Stimulated activated CD4-positive, alpha-beta T cell treated with anti-CD3 and anti-CD28 coated beads, Interleukin-15, amount 100 ng/mL, for 24 hours (primary cell): ENCODE measurements around the gene CDC40.
A peak's percentile ranks its signal among the peaks of the same experiment; 100 is the strongest.

Experiments used
- DNase-seq: peaks from one replicate; pipeline ENCODE4 v3.0.0-alpha.2; 2020

CDC40 gene

GRCh38 chr6:110180228-110181008, at the start of gene CDC40:
TSS of gene CDC40 (plus strand) at chr6:110180427. CDS start at chr6:110180445, 18 bp downstream.
- peak; percentile 64 for DNase-seq

DNA sequence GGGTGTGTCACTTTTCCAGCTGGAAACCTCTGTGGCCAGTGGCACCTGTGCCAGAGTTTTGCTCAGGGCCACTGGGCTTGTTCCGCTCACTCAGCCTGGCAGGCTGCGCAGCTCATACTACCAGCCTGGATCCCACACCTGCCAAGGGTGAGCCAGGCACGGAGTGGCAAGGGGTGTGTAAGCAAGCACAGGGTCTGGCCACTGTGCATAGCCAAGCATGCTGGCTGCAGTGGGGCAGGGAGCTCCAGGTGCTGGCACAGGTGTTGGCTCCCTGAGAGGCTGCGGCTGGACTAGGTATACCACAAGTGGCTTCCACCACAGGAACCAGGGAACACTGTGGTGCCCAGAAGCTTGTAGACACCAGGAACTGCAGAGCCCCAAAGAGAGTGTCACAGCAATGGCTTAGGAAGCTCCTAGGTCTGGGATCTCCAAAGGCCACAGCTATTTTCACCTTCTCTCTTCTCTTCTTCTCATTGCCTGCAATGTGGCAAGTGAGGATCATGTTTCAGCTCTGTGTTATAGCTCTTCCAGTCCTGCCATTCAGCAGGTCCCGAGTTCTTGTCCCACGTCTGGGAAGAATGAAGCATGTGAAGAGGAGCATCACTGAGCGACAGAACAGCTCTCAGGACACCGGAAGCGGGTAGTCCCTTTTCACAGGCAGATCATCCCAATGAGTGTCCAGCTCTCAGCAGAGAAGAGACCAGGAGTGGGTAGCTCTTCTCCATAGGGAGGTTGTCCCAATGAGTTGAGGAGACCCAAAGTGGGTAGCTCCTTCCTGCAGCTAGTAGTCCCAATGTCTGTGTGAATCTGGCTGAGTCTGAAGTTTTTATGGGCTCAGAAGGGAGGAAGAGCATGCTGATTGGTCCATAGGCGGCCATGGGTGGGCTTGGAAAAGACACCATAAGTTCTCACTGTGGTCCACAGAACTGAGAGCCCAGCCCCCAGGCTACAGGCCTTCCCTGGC, 42.0 kb upstream of the CDC40 start:
- DNase-seq: no peak

DNA sequence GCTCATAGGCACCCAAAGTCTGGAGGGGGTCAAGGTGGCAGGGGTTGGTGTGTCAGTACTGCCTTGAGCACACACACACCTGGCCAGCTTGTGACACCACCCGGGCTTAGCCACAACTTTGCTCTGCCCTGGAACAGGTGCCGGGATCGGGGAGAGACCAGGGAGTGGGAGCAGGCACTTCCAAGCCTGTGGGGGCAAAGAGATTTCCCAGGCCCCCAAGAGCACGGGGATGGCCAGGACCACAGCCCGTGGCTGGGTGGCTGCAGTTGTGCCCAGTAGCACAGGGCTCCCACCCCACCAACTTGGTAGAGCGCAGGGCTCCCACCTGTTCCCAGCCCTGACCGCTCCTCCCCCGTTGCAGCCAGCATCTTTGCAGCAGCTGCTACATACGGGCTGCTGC, 41.2 kb upstream of the CDC40 start:
- no peak for DNase-seq

DNA sequence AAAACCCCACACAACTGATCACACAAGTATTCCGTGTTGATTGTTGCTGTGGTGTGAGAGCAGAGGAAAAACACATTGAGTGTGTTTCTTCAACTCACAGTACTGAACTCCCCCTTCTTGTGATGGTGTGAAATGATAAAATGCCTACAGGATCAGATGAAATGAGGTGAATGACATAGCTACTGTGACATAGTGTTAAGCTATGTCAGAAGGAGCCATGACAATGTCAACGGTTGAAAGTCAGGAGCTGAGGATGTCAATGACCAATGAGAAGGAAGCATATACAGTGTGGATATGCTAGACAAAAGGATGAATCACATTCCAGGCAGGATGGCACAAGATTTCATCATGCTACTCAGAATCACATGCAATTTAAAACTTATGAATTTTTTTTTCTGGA, 39.6 kb upstream of the CDC40 start:
- DNase-seq: no peak

DNA sequence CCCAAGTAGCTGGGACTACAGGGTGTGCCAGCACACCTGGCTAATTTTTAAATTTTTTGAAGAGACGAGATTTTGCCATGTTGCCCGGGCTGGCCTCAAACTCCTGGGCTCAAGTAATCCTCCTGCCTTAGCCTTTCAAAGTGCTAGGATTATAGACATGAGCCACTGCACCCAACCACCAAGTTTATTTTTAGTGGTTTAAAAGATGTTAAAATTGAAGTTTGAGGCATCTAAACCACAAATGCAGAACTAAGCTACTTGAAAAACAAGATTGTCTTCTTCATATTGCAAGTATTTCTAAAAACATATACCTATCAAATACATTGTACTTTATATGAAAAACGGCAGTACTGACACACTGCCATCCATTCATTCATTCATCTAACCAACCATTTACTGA, 32.4 kb upstream of the CDC40 start:
- no peak for DNase-seq

- DNase-seq: no peak
These were observed 21.7 kb upstream of the CDC40 start for GRCh38 chr6:110158479-110158878.

- DNase-seq: no peak
These were observed 10.1 kb upstream of the CDC40 start for GRCh38 chr6:110170081-110170480.

GRCh38 chr6:110173506-110174132, 6.6 kb upstream of the CDC40 start:
- DNase-seq: no peak

DNA sequence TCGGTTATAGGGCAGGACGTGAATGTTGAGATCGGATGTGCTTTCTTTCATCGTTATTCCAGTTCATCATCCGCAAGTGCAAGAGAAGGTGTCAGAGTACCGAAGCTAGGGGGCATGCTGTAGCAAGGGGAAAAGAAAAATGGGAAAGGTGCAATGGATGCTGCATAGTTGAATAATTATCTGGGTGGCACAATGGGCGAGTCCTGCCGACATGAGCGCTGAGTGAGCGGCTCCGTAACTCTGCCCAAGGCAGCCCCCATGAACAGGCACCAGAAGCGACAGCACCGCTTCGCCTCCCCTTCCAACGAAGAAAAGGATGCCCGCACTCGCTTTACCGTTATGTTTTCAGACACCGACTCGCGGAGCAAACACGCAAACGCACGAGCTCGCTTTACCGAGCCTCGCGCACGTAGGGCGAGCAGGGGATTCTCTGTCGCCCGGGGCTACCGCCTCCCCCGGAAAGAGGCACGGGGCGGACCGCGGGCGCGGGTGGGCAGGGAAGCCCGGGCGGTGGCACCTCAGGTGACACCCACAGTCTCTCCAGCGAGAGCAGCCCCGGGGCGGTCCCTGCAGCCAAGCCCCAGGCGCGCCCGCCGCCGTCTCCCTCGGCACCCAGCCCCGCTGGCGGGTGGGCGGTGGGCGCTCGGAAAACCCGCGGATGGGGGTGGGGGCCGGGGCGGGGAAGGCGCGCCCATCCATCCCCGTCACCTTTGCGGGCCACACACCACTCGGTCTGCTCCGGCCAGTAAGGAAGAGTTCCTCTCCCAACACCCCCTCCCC, 1.4 kb upstream of the CDC40 start:
- DNase-seq: peak; percentile 60

DNA sequence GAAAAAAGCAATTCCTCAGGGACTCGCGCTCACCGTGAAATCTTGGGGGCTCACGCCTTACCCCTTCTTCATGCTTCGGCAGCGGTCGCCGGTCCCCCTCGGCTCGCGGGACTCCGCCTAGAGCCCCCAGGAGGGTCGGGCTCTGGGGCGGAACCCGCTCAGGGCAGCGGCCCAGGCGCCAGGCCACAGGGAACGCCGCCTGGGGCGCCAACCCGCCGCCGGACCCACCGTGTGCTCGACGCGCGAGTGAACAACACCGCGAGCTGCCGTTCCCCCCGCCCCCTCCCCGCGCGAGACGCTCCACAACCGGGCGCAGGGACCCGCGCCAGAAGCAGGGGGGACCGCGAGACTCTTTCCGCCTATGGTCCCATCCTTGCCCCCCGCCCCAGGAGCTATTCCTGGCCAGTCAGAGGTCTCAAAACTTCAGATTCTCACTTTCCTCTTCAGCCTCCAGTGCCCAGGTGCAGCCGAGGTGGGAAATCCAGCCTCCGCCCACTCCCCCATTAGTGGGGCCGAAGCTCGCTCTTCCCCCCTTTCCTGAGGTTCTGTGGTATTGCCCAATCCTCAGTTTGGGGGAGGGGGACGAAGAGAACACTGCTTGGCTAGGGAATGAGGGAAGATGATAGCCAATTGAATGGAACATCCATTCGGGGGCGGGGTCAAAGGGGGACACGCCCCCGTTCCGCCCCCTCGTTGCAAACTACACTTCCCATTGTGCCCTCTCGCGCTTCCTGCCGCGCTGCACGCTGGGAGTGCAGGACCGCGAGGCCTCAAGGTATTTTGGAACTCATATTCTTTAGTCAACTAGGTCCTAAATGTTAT, 610 bp upstream of the CDC40 start, which contains the start of gene WASF1:
Gene WASF1 (minus strand): TSS at position 265 of the 822 bp plus-strand sequence. CDS start 52,069 bp downstream, outside the sequence.
- peak; percentile 91 for DNase-seq

DNA sequence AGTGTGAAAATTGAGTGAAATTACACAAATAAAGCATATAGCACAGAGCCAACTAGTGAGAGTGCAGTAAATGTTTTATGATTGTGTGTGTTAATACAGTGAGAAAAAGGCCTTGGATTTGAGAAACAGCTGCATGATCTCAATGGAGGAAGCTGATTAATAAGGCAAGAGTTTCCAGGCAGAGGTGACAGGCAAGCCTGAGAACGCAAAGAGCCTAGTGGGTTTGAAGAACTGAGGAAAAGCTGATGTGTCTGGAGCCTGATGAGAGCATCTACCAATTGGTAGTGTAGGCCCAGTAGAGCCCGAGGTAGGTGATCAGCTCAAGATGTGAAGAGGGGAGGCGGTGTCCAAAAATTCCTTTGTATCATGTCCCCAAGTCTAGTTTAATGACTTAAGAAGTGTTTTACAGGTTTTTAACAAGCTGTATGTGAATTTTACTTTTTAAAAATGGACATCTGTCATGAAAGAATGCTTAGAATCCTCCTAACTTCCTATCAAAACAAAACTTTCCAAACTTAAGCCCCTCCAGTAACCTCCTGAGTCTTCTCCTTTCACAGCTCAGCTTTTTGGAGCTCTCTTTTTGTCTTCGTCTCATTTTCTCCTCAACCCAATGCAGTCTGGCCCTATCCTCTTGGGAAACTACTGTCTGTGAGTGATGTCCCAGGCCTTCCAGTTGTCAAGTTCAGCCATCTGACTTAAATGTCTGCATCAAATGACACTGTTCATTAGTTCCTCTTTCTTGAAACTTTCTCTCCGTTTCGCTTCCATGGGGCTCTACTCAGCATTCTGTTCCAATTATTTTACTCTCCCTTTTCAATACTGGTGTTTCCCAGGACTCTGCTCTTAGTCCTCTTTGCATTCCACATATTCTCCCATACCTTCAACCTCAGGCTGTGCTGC, 1.2 kb downstream of the CDC40 start:
- DNase-seq: peak; percentile 24

DNA sequence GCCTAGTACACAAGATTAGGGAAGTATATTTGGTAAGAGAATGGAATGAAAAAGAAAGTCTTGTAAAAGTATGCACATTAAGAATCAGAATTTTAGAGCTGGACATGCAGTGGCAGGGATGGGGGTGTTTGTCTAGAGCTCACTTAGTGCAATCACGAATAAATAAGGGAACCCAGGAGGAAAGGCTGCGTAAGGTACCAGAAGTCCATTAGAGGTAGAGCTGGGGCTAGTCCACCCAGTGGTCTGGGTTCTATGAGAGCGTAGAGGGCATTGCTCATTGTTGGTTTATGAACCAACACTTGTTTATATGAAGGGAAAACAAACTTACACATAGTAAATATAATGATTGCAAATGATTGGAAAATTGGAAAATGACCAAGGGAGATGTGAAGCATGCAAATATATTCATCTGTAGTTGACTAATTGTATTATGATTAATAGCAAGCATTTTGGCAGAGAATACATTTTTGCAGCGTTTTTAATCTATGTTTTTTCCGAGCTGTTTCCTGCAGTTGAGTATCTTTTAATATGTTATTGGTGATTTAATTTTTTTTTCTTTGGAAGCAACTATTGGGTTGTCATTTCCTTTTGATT, 3.2 kb downstream of the CDC40 start:
- no peak for DNase-seq

DNA sequence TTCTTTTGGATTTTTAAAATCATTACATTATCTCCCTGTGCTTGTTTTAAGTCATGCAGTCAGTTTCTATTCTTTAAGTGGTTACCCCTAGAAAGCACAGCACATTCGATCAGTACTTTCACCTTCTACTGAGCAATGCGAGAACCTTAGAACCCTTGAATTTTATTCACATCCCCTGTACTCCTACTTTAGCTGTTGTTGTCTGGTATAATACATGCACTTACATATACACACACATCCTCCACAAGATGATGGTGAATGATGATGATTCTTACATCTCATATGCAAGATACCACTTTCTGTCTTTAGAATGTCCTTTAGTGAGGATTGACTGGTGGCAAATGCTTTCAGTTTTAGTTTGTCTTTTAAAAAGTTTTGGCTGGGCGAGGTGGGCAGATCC, 5.7 kb downstream of the CDC40 start:
- DNase-seq: no peak

- no peak for DNase-seq
These were observed 8.6 kb downstream of the CDC40 start for GRCh38 chr6:110188791-110189190.

DNA sequence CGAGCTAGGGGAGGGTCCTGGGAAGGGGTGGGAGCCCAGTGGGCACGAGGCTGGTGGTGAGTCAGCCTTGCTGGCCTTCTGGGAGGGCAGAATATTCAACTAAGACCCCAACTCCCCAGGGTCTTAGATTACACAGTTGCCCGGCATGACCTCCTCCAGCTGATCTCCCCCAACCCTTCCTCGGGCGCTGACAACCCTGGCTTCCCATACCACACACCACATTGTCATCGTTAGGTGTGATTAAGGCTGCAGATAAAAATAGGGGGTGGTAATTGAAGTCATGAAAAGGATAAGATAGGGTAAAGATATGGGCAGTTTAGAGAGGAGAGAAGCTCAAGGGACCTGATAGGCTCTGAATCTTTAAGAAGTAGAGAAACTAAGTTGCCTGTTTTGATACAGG, 10.5 kb downstream of the CDC40 start:
- no peak for DNase-seq

GRCh38 chr6:110191477-110191876, 11.2 kb downstream of the CDC40 start:
- DNase-seq: no peak

DNA sequence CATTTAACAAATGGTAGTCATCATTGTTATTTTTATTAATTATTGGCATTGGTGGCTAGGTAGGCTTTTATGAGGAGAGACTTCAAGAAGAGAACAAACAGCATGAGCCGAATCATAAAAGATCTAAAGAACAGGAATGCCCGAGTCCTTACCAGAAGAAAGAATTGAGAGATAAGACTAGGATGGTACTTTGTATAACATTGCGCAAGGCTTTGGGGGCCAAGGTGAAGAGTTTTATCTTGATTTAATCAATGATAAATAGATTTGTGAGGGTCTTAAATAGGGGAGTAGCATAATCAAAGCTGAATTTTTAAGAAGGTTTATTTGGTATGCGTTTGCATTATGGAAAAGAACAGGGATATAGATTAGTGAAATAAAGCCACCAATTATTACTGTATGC, 15.4 kb downstream of the CDC40 start:
- no peak for DNase-seq

DNA sequence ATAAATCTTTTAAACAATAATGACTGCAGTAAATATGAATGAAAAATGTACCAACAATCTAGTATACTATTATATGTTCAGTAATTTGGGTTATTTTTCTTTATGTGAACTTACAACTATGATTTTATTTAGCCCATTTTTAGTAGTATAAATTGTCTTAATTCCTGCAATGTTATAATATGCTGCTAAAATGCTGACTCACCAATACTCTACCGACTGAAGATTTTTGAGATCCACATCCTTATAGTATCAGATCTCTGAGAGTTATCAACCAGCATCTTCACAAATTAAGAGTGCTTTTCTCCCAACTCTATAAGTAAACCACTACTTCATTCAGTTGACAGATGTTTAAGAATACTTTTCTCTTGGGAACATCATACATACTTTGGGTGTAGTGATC, 16.6 kb downstream of the CDC40 start:
- no peak for DNase-seq

- no peak for DNase-seq
These were observed 18.3 kb downstream of the CDC40 start for GRCh38 chr6:110198561-110198960.
